HepG2 (cell line): ENCODE data around the gene MED10. TPM values are rescaled to one million over a fixed set of nuclear protein-coding genes. Genes with fewer than 3 reads are reported as not detected.

Source experiments
- AGO2 ChIP-seq: fragments of 200-400 bp; formaldehyde crosslinking; optimal IDR thresholded peaks from 2 replicates; pipeline ENCODE3; 2017; ENCODE audit warnings: mild to moderate bottlenecking, low read depth, low read length, moderate library complexity
- CCDC6 ChIP-seq: sonication (generic); formaldehyde crosslinking; IDR thresholded peaks from 2 replicates; pipeline ENCODE4 v1.8.1; 2022; ENCODE audit warnings: mild to moderate bottlenecking, missing genetic modification reagents, moderate library complexity
- CHD2 ChIP-seq: IDR thresholded peaks from 2 replicates; pipeline ENCODE4 v1.6.1; 2011; ENCODE audit warnings: low read depth, low read length, improper control_type of control experiment
- ELF1 ChIP-seq: sonication (generic); formaldehyde crosslinking; IDR thresholded peaks from 2 replicates; pipeline ENCODE4 v1.4.0; 2020; ENCODE audit warnings: missing genetic modification reagents
- FIP1L1 ChIP-seq: fragments of 200-400 bp; formaldehyde crosslinking; IDR thresholded peaks from 2 replicates; pipeline ENCODE4 v1.6.1; 2018; ENCODE audit warnings: low read depth, mild to moderate bottlenecking, low read length, moderate library complexity, borderline replicate concordance; ENCODE audit not compliant: insufficient read depth
- FOXO1 ChIP-seq: sonication (generic); formaldehyde crosslinking; IDR thresholded peaks from 2 replicates; pipeline ENCODE4 v1.4.0; 2020; ENCODE audit warnings: missing genetic modification reagents
- GMEB2 ChIP-seq: IDR thresholded peaks from 2 replicates; pipeline ENCODE4 v1.6.1; 2016; ENCODE audit warnings: missing biosample characterization, missing genetic modification reagents, low read depth
- HDAC1 ChIP-seq: sonication (generic); formaldehyde crosslinking; IDR thresholded peaks from 2 replicates; pipeline ENCODE4 v1.5.1; 2020; ENCODE audit warnings: mild to moderate bottlenecking, missing genetic modification reagents
- HNF4G ChIP-seq, 2 experiments: sonication (generic) in 1 of 2; formaldehyde crosslinking in 1 of 2; IDR thresholded peaks; 2 replicates each; pipeline versions ENCODE4 v1.4.0 to v1.6.1; 2011 to 2020; ENCODE audit warnings: borderline replicate concordance in 2 of 2, low read depth in 2 of 2, mild to moderate bottlenecking in 2 of 2, low read length in 1 of 2, missing genetic modification reagents in 1 of 2, moderate library complexity in 1 of 2
- KDM2A ChIP-seq: sonication (generic); formaldehyde crosslinking; IDR thresholded peaks from 2 replicates; pipeline ENCODE4 v1.4.0; 2020; ENCODE audit warnings: low read depth, missing genetic modification reagents, borderline replicate concordance
- MEIS2 ChIP-seq: sonication (generic); formaldehyde crosslinking; IDR thresholded peaks from 2 replicates; pipeline ENCODE4 v1.9.0; 2021; ENCODE audit warnings: mild to moderate bottlenecking, missing genetic modification reagents
- NKX3-1 ChIP-seq: sonication (generic); formaldehyde crosslinking; IDR thresholded peaks from 2 replicates; pipeline ENCODE4 v1.5.0; 2020; ENCODE audit warnings: missing genetic modification reagents
- NR2C2 ChIP-seq: sonication (generic); formaldehyde crosslinking; IDR thresholded peaks from 2 replicates; pipeline ENCODE4 v1.4.0; 2020; ENCODE audit warnings: missing genetic modification reagents, mild to moderate bottlenecking, moderate library complexity, borderline replicate concordance
- PPARG ChIP-seq: conservative IDR thresholded peaks from 2 replicates; pipeline ENCODE4 v1.6.1; 2016; ENCODE audit warnings: missing biosample characterization, missing genetic modification reagents
- PRMT3 ChIP-seq: sonication (generic); formaldehyde crosslinking; IDR thresholded peaks from 2 replicates; pipeline ENCODE4 v1.8.1; 2022; ENCODE audit warnings: low read depth, mild to moderate bottlenecking, moderate library complexity, missing genetic modification reagents, borderline replicate concordance
- REL ChIP-seq: sonication (generic); formaldehyde crosslinking; conservative IDR thresholded peaks from 2 replicates; pipeline ENCODE4 v1.8.0; 2022; ENCODE audit warnings: mild to moderate bottlenecking, missing genetic modification reagents, moderate library complexity
- RELA ChIP-seq: sonication (generic); formaldehyde crosslinking; IDR thresholded peaks from 2 replicates; pipeline ENCODE4 v1.4.0; 2020; ENCODE audit warnings: missing genetic modification reagents
- RFX1 ChIP-seq: fragments of 450-650 bp; IDR thresholded peaks from 2 replicates; pipeline ENCODE4 v1.6.1; 2017
- RFX5 ChIP-seq: IDR thresholded peaks from 2 replicates; pipeline ENCODE4 v1.6.1; 2011; ENCODE audit warnings: low read depth, low read length, improper control_type of control experiment
- SP2 ChIP-seq: sonication (generic); formaldehyde crosslinking; IDR thresholded peaks from 2 replicates; pipeline ENCODE4 v1.5.1; 2020; ENCODE audit warnings: mild to moderate bottlenecking, missing genetic modification reagents
- TAF1 ChIP-seq: sonication (generic); formaldehyde crosslinking; IDR thresholded peaks from 2 replicates; pipeline ENCODE4 v1.4.0; 2020; ENCODE audit warnings: missing genetic modification reagents
- ZFAT ChIP-seq: sonication (generic); formaldehyde crosslinking; conservative IDR thresholded peaks from 2 replicates; pipeline ENCODE4 v1.8.1; 2023; ENCODE audit warnings: missing genetic modification reagents, inconsistent platforms
- ZKSCAN1 ChIP-seq: fragments of 150-350 bp; IDR thresholded peaks from 2 replicates; pipeline ENCODE4 v1.6.1; 2014; ENCODE audit warnings: low read length
- ZNF317 ChIP-seq: sonication (generic); formaldehyde crosslinking; IDR thresholded peaks from 2 replicates; pipeline ENCODE4 v1.5.0; 2020; ENCODE audit warnings: mild to moderate bottlenecking, missing genetic modification reagents
- ZNF589 ChIP-seq: sonication (generic); formaldehyde crosslinking; conservative IDR thresholded peaks from 2 replicates; pipeline ENCODE4 v1.8.0; 2022; ENCODE audit warnings: mild to moderate bottlenecking, moderate library complexity, missing genetic modification reagents
- ZNF605 ChIP-seq: sonication (generic); formaldehyde crosslinking; IDR thresholded peaks from 2 replicates; pipeline ENCODE4 v1.8.0; 2022; ENCODE audit warnings: mild to moderate bottlenecking, missing genetic modification reagents
- ZNF75D ChIP-seq: sonication (generic); formaldehyde crosslinking; IDR thresholded peaks from 2 replicates; pipeline ENCODE4 v1.8.1; 2023; ENCODE audit warnings: missing genetic modification reagents, mild to moderate bottlenecking, borderline replicate concordance
- ZNF772 ChIP-seq: sonication (generic); formaldehyde crosslinking; IDR thresholded peaks from 2 replicates; pipeline ENCODE4 v1.5.0; 2020; ENCODE audit warnings: mild to moderate bottlenecking, missing genetic modification reagents
- ZNF784 ChIP-seq: sonication (generic); formaldehyde crosslinking; IDR thresholded peaks from 2 replicates; pipeline ENCODE4 v1.5.1; 2020; ENCODE audit warnings: missing genetic modification reagents, mild to moderate bottlenecking, borderline replicate concordance
- ZNF879 ChIP-seq: sonication (generic); formaldehyde crosslinking; IDR thresholded peaks from 2 replicates; pipeline ENCODE4 v1.8.1; 2023; ENCODE audit warnings: missing genetic modification reagents
- polyA plus RNA-seq, 8 experiments: library from polyadenylated mRNA; depleted of rRNA in 3 of 8; stranded (reverse) in 7 of 8; unstranded in 1 of 8; fragments of >200 nt; fragmentation: Illumina TruSeq in 4 of 8; extraction: Trizol in 4 of 8; gene quantifications; 2 replicates each; pipeline versions ENCODE4 v1.2.1 to v1.2.3, GENCODE V29; 2011 to 2016; ENCODE audit warnings: low read depth in 4 of 8, missing spikeins in 1 of 8, mixed read lengths in 1 of 8; ENCODE audit not compliant: insufficient read depth in 1 of 8
- total RNA-seq, 5 experiments: library from RNA; depleted of rRNA; stranded (reverse); fragments of >200 nt; fragmentation: Illumina TruSeq; extraction: Trizol; gene quantifications; 2 replicates each; pipeline ENCODE4 v1.2.3, GENCODE V29; 2016; ENCODE audit warnings: low read depth in 1 of 5

The MED10 gene
- total and polyA plus RNA-seq, 2 of the 13 experiments (the other 11 are each of a cell fraction or from before 2014, with no cell fraction given), result 11.2 to 23.7 TPM

GRCh38 chr5:6377905-6378765, at the start of gene MED10 (continued):
- TF ChIP-seq REL (CRISPR knock-in tag) (no peak), ZNF75D (CRISPR knock-in tag) (no peak), ZNF879 (CRISPR knock-in tag) (no peak; the same call in 1 of the 2 replicates), KDM2A (CRISPR knock-in tag) (peak; percentile 72; the same call in 1 of the 2 replicates), AGO2 (peak; percentile 63), RFX1 (no peak), ZNF589 (CRISPR knock-in tag) (no peak), HDAC1 (CRISPR knock-in tag) (peak; percentile 93), ZNF317 (CRISPR knock-in tag) (no peak), ZNF605 (CRISPR knock-in tag) (peak; percentile 62), ZNF784 (CRISPR knock-in tag) (no peak; the same call in 1 of the 2 replicates), TAF1 (CRISPR knock-in tag) (peak; percentile 72), CHD2 (no peak), FIP1L1 (no peak), ZKSCAN1 (no peak), RELA (CRISPR knock-in tag) (no peak), RFX5 (no peak), MEIS2 (peak; percentile 77; the same call in 1 of the 2 replicates), ZFAT (CRISPR knock-in tag) (no peak), CCDC6 (CRISPR knock-in tag) (no peak), HNF4G (IDR thresholded peaks at IDR 0.05; ENCODE audit: borderline replicate concordance, low read depth, low read length) (no peak), HNF4G (CRISPR knock-in tag; IDR thresholded peaks at IDR 0.05; ENCODE audit: borderline replicate concordance, low read depth) (no peak), PRMT3 (CRISPR knock-in tag) (no peak), SP2 (CRISPR knock-in tag) (no peak), PPARG (no peak), ZNF772 (CRISPR knock-in tag) (no peak), NKX3-1 (CRISPR knock-in tag) (no peak; the same call in 1 of the 2 replicates), GMEB2 (CRISPR knock-in tag) (no peak), FOXO1 (CRISPR knock-in tag) (0 out of 2 replicates have a peak, but pooled peaks have one; percentile 24), ELF1 (CRISPR knock-in tag) (peak; percentile 98), NR2C2 (CRISPR knock-in tag) (0 out of 2 replicates have a peak, but pooled peaks have one; percentile 44)
